HepG2 (cell line): ENCODE data around the gene CES3. TPM values are rescaled to one million over a fixed set of nuclear protein-coding genes. Genes with fewer than 3 reads are reported as not detected.

Experiments used
- GTF3A ChIP-seq: sonication (generic); formaldehyde crosslinking; conservative IDR thresholded peaks from 2 replicates; pipeline ENCODE4 v1.4.0; 2020; ENCODE audit warnings: mild to moderate bottlenecking, missing genetic modification reagents
- MEIS1 ChIP-seq: sonication (generic); formaldehyde crosslinking; IDR thresholded peaks from 2 replicates; pipeline ENCODE4 v1.9.0; 2021; ENCODE audit warnings: mild to moderate bottlenecking, missing genetic modification reagents, moderate library complexity, borderline replicate concordance
- NFYC ChIP-seq: IDR thresholded peaks from 2 replicates; pipeline ENCODE4 v1.6.1; 2016; ENCODE audit warnings: missing genetic modification reagents, missing compliant biosample characterization
- TBX3 ChIP-seq: fragments of 450-650 bp; IDR thresholded peaks from 2 replicates; pipeline ENCODE4 v1.6.1; 2017; ENCODE audit warnings: antibody characterized with exemption, mild to moderate bottlenecking, inconsistent platforms, borderline replicate concordance
- TEAD3 ChIP-seq: optimal IDR thresholded peaks from 2 replicates; pipeline ENCODE3; 2016; ENCODE audit warnings: borderline replicate concordance
- ZNF75D ChIP-seq: sonication (generic); formaldehyde crosslinking; IDR thresholded peaks from 2 replicates; pipeline ENCODE4 v1.8.1; 2023; ENCODE audit warnings: missing genetic modification reagents, mild to moderate bottlenecking, borderline replicate concordance
- polyA plus RNA-seq, 8 experiments: library from polyadenylated mRNA; depleted of rRNA in 3 of 8; stranded (reverse) in 7 of 8; unstranded in 1 of 8; fragments of >200 nt; fragmentation: Illumina TruSeq in 4 of 8; extraction: Trizol in 4 of 8; gene quantifications; 2 replicates each; pipeline versions ENCODE4 v1.2.1 to v1.2.3, GENCODE V29; 2011 to 2016; ENCODE audit warnings: low read depth in 4 of 8, missing spikeins in 1 of 8, mixed read lengths in 1 of 8; ENCODE audit not compliant: insufficient read depth in 1 of 8
- total RNA-seq, 5 experiments: library from RNA; depleted of rRNA; stranded (reverse); fragments of >200 nt; fragmentation: Illumina TruSeq; extraction: Trizol; gene quantifications; 2 replicates each; pipeline ENCODE4 v1.2.3, GENCODE V29; 2016; ENCODE audit warnings: low read depth in 1 of 5
- TF ChIP-seq, protein P1 (sequence below): sonication (generic); formaldehyde crosslinking; IDR thresholded peaks from 2 replicates; pipeline ENCODE4 v1.5.0; 2020; ENCODE audit warnings: missing genetic modification reagents
- TF ChIP-seq, protein P2 (sequence below): sonication (generic); formaldehyde crosslinking; IDR thresholded peaks from 2 replicates; pipeline ENCODE4 v1.4.0; 2020; ENCODE audit warnings: missing genetic modification reagents, borderline replicate concordance
- TF ChIP-seq, protein P3 (sequence below): sonication (generic); formaldehyde crosslinking; IDR thresholded peaks from 2 replicates; pipeline ENCODE4 v1.4.0; 2020; ENCODE audit warnings: missing genetic modification reagents
- TF ChIP-seq, protein P4 (sequence below): sonication (generic); formaldehyde crosslinking; IDR thresholded peaks from 2 replicates; pipeline ENCODE4 v1.4.0; 2020; ENCODE audit warnings: missing genetic modification reagents, borderline replicate concordance

The CES3 gene
- total and polyA plus RNA-seq, 2 of the 13 experiments (the other 11 are each of a cell fraction or from before 2014, with no cell fraction given): 6.6 to 17.4 TPM

DNA sequence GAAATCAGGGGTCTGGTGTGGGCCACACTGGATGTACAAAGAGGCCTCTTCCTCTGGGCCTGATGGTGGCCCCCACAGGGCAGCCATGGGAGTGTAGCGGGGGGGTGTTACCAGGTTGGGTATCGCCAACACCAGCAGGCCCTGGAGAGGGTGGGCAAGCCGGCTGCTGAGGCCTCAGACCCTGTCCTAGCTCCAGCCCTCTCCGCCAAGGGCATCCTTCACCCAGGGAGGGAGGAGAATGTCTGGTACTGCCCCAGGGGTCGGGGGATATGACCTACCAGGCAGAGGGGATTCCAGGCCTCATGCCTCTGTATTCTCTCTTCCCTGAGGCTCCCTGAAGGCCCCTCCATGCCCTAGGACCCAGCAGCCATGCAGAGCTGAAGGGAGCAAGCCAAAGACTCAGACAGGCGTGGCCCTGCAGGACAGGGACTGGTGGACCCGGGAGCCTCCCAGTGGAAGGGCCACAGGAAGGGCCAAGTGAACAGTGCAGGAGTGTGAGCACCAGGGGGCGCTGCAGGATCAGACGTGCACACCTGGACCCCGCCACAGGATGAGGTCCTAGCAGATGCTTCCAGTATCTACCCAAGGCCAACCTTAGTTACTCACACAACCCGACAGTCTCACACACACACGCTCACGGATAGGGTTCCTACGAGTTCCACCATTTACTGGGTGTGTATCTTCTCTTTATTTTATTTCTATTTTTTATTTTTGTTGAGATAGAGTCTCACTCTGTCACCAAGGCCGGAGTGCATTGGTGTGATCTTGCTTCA is 16.5 kb downstream of the CES3 start (continued):
- TF ChIP-seq MEIS1: 0 out of 2 replicates have a peak, but pooled peaks have one; percentile 63
- peak; percentile 28; the same call in 1 of the 2 replicates for TF ChIP-seq NFYC (CRISPR knock-in tag)
- no peak for TF ChIP-seq ZNF75D (CRISPR knock-in tag)
- TF ChIP-seq, protein P1, sequence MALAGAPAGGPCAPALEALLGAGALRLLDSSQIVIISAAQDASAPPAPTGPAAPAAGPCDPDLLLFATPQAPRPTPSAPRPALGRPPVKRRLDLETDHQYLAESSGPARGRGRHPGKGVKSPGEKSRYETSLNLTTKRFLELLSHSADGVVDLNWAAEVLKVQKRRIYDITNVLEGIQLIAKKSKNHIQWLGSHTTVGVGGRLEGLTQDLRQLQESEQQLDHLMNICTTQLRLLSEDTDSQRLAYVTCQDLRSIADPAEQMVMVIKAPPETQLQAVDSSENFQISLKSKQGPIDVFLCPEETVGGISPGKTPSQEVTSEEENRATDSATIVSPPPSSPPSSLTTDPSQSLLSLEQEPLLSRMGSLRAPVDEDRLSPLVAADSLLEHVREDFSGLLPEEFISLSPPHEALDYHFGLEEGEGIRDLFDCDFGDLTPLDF (CRISPR knock-in tag): no peak
- TF ChIP-seq, protein P2, sequence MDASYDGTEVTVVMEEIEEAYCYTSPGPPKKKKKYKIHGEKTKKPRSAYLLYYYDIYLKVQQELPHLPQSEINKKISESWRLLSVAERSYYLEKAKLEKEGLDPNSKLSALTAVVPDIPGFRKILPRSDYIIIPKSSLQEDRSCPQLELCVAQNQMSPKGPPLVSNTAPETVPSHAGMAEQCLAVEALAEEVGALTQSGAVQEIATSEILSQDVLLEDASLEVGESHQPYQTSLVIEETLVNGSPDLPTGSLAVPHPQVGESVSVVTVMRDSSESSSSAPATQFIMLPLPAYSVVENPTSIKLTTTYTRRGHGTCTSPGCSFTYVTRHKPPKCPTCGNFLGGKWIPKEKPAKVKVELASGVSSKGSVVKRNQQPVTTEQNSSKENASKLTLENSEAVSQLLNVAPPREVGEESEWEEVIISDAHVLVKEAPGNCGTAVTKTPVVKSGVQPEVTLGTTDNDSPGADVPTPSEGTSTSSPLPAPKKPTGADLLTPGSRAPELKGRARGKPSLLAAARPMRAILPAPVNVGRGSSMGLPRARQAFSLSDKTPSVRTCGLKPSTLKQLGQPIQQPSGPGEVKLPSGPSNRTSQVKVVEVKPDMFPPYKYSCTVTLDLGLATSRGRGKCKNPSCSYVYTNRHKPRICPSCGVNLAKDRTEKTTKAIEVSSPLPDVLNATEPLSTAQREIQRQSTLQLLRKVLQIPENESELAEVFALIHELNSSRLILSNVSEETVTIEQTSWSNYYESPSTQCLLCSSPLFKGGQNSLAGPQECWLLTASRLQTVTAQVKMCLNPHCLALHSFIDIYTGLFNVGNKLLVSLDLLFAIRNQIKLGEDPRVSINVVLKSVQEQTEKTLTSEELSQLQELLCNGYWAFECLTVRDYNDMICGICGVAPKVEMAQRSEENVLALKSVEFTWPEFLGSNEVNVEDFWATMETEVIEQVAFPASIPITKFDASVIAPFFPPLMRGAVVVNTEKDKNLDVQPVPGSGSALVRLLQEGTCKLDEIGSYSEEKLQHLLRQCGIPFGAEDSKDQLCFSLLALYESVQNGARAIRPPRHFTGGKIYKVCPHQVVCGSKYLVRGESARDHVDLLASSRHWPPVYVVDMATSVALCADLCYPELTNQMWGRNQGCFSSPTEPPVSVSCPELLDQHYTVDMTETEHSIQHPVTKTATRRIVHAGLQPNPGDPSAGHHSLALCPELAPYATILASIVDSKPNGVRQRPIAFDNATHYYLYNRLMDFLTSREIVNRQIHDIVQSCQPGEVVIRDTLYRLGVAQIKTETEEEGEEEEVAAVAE: peak; percentile 87; the same call in 1 of the 2 replicates
- TF ChIP-seq GTF3A (CRISPR knock-in tag): 0 out of 2 replicates have a peak, but pooled peaks have one; percentile 33
- TF ChIP-seq, protein P3, sequence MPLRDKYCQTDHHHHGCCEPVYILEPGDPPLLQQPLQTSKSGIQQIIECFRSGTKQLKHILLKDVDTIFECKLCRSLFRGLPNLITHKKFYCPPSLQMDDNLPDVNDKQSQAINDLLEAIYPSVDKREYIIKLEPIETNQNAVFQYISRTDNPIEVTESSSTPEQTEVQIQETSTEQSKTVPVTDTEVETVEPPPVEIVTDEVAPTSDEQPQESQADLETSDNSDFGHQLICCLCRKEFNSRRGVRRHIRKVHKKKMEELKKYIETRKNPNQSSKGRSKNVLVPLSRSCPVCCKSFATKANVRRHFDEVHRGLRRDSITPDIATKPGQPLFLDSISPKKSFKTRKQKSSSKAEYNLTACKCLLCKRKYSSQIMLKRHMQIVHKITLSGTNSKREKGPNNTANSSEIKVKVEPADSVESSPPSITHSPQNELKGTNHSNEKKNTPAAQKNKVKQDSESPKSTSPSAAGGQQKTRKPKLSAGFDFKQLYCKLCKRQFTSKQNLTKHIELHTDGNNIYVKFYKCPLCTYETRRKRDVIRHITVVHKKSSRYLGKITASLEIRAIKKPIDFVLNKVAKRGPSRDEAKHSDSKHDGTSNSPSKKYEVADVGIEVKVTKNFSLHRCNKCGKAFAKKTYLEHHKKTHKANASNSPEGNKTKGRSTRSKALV: no peak
- TF ChIP-seq, protein P4, sequence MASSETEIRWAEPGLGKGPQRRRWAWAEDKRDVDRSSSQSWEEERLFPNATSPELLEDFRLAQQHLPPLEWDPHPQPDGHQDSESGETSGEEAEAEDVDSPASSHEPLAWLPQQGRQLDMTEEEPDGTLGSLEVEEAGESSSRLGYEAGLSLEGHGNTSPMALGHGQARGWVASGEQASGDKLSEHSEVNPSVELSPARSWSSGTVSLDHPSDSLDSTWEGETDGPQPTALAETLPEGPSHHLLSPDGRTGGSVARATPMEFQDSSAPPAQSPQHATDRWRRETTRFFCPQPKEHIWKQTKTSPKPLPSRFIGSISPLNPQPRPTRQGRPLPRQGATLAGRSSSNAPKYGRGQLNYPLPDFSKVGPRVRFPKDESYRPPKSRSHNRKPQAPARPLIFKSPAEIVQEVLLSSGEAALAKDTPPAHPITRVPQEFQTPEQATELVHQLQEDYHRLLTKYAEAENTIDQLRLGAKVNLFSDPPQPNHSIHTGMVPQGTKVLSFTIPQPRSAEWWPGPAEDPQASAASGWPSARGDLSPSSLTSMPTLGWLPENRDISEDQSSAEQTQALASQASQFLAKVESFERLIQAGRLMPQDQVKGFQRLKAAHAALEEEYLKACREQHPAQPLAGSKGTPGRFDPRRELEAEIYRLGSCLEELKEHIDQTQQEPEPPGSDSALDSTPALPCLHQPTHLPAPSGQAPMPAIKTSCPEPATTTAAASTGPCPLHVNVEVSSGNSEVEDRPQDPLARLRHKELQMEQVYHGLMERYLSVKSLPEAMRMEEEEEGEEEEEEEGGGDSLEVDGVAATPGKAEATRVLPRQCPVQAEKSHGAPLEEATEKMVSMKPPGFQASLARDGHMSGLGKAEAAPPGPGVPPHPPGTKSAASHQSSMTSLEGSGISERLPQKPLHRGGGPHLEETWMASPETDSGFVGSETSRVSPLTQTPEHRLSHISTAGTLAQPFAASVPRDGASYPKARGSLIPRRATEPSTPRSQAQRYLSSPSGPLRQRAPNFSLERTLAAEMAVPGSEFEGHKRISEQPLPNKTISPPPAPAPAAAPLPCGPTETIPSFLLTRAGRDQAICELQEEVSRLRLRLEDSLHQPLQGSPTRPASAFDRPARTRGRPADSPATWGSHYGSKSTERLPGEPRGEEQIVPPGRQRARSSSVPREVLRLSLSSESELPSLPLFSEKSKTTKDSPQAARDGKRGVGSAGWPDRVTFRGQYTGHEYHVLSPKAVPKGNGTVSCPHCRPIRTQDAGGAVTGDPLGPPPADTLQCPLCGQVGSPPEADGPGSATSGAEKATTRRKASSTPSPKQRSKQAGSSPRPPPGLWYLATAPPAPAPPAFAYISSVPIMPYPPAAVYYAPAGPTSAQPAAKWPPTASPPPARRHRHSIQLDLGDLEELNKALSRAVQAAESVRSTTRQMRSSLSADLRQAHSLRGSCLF (CRISPR knock-in tag): no peak
- TF ChIP-seq TEAD3 (CRISPR knock-in tag): peak; percentile 89
- TF ChIP-seq TBX3: peak; percentile 35; the same call in 1 of the 2 replicates
